Testis (tissue), 2 donors: Measurements from ENCODE around the gene RGR.

Experiments
- CTCF ChIP-seq, 3 experiments: fragments of 450-650 bp in 2 of 3; fragments of 200-600 bp in 1 of 3; sonication (generic) in 1 of 3; IDR thresholded peaks; one replicate each; pipeline ENCODE4 v1.5.1; 2016 to 2019; ENCODE audit warnings: antibody characterized with exemption in 3 of 3, mild to moderate bottlenecking in 2 of 3, moderate library complexity in 1 of 3
- POLR2A ChIP-seq: fragments of 450-650 bp; IDR thresholded peaks from one replicate; pipeline ENCODE4 v1.6.1; 2017; ENCODE audit warnings: antibody characterized with exemption, mild to moderate bottlenecking, moderate library complexity

DNA sequence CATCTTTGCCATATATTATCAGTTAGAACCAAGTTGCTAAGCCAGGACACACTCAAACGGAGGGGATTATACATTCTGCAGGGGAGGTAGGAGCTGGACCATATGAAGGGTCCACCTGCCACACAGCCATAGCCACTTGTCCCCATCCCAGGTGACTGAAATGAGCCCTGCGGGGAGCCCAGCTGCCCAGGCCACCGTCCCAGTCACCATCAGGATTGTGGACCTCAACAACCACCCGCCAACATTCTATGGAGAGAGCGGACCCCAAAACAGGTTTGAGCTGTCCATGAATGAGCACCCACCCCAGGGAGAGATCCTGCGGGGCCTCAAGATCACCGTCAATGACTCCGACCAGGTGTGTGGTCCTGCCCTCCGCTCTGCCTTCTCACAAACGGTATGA lies 36.8 kb upstream of the RGR start:
- TF ChIP-seq POLR2A (no peak), CTCF (IDR thresholded peaks at IDR 0.05) (no peak)
